Astrocyte (in vitro differentiated cells and primary cell): ENCODE measurements around the gene CRYBA2.

Experiments
- CTCF ChIP-seq: IDR thresholded peaks from 2 replicates; pipeline ENCODE4 v1.5.1; 2011; ENCODE audit warnings: low read depth, mild to moderate bottlenecking, inconsistent platforms, low read length, moderate library complexity; ENCODE audit not compliant: insufficient read depth
- EZH2 ChIP-seq: IDR thresholded peaks from 2 replicates; pipeline ENCODE4 v1.6.1; 2012; ENCODE audit warnings: mild to moderate bottlenecking, low read length, inconsistent platforms; ENCODE audit not compliant: insufficient read depth

- TF ChIP-seq CTCF (no peak), EZH2 (no peak)
Observed at GRCh38 chr2:218999021-218999880, 6.0 kb upstream of the CRYBA2 start.
